NCI-H524 (cell line): ENCODE measurements around the gene NAV2.
A peak's percentile ranks its signal among the peaks of the same experiment; 100 is the strongest.

Source experiments
- DNase-seq, 2 experiments: peaks; one replicate each; lab custom pipeline; 2025; lab: John Stamatoyannopoulos, UW

NAV2 gene

GRCh38 chr11:19718951-19719350 is 6.3 kb downstream of the NAV2 start:
- no peak for DNase-seq

GRCh38 chr11:19719960-19720359 is 7.3 kb downstream of the NAV2 start:
- DNase-seq: no peak

DNA sequence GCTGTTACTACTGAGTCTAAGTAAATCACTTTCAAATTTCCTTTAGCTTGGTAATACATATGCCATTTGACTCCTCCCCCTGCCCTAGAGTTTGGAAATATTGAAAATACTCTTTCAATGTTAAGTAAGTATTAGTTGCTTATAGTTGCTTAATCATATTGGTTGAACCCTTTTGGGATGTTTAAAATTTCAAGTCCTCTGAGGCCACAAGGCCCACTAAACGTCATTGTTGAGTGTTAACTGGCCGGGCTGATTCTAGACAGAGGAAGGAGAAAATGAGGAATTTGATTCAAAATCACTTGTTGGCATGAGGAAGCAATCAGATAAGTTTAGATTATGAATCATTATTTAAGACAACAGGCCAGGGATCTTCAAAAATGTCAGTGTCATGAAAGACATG is 8.5 kb downstream of the NAV2 start:
- DNase-seq: no peak

DNA sequence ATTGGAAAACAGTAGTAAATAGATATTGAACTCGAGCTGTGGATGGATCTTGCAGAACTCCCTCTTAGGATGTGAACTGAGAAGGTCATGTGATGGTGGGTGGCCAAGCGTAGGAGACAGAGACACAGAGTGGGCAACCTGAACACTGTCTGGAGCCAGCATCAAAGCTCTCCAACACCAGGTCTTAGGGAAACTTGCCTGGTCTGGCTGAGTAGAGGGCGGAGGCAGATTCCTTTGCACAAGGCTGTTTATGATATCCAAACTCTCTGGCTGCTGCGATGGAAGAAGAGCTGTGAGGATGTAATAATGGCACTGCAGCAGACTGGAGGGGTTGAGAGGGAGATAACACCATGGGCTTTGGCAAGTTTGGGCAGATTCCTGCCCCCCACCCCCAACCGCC is 10.1 kb downstream of the NAV2 start:
- DNase-seq: no peak

- DNase-seq: peak; percentile 48 to 70
Measured at GRCh38 chr11:19723572-19724342, 11.1 kb downstream of the NAV2 start.

- no peak for DNase-seq
Measured at GRCh38 chr11:19724765-19725164, 12.1 kb downstream of the NAV2 start.

DNA sequence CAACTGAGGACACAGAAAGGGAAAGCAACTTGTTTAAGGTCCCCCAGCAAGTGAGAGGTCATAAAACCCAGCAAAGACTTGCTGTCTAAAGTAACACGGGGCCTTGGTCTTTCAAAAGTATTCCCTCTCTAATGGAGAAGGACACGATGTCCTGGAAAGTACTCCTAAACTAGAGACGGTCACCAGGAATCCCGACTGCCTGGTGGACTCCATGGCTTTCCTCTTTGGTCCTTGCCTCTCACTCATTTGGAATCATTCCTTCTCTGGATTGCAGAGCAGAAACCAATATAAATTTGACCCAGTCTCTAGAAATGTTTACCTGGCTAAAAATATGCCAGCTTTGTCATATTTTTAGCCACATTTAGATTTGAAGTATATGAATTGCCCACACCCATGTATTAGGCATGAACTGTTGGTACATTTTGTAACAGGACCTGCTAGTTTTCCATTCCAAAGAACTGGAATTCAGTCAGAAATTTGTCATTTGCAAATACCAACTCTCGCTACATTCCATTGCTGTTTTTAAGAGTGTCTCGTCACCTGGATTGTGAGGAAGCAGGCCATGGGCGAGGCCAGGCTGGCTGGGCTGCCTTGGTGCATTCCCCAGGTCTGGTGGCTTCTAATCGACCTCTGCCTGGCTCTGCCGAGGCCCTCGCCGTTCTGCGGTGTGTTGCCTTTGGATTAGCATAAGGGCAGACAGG is 12.9 kb downstream of the NAV2 start:
- DNase-seq: no peak

DNA sequence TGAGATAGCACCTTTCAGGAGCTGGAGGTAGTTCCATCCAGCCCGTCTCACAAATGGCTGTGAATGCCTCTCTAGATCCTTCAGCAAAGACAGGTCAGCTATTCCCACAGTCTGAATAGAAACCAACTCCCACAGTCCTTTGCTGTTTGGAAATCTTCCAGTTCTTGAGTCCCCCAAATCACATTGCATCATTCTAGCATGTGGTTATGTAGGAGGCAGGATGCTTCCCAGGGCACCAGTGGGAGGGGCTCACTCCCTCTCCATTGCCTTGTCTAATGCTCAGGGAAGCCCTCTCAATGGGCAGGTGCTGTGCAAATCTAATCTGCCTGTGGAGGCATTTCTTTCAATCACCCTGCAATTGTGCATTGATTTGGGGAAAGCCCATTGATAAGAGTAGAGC is 14.6 kb downstream of the NAV2 start:
- peak in 1 of 2 experiments; percentile 52 for DNase-seq

GRCh38 chr11:19728436-19728835 is 15.8 kb downstream of the NAV2 start:
- DNase-seq: no peak

GRCh38 chr11:19729141-19729540 is 16.5 kb downstream of the NAV2 start:
- no peak for DNase-seq

DNA sequence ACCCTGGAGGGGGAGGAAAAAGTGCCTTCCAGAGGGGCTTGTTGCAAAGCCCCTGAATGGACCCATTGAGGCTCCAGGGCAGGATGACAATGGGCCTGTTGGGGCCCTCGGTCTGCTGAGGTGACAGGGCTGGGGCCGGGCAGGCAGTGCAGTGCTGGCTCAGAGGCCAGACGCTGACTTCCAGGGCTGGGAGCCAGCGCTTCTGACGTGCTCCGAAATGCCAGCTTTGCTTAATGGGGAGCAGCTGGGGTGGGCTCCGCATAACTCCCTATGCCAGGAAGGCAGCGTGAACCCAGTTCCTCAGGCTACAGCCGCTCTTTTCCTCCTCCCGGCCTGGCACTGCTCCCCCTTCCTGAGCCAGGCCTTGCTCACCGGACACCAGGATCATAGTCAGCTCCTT is 17.7 kb downstream of the NAV2 start:
- DNase-seq: peak in 1 of 2 experiments; percentile 12

GRCh38 chr11:19734171-19734570 is 21.5 kb downstream of the NAV2 start:
- no peak for DNase-seq

DNA sequence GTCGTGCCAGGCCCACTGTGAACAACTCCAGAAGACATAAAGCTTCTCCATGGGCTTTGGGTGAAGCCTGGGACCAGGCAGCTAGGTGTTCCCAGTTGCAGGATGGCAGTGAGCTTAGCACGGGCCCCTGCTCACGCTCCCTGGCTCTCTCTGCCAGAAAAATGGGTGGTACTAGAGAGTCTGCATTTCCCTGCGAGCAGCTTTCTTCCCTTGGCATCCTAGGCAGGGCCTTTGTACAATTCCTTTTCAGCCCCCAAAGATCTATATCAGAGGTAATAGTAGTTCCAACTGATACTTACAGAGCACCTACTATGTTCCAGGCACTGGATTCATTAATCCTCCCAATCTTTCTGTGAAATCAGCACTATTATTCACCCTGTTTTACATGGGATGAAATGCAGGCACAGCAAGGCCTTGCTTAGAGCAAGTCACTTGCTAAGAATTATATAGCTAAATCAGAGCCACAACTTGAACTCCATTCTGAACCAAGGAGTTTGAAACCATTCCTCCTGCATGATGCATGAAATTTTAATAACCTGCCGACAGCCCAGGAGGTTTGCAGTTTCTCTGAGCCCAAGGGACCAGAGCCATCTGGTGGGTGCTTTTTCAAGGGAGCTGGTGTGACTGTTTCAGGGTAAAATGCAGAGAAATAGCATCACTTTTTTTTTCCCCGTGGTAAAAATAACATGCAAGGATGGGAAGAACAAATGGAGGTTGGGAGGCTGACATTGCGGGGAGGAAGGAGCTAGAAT is 22.7 kb downstream of the NAV2 start:
- peak in 1 of 2 experiments; percentile 61 for DNase-seq

DNA sequence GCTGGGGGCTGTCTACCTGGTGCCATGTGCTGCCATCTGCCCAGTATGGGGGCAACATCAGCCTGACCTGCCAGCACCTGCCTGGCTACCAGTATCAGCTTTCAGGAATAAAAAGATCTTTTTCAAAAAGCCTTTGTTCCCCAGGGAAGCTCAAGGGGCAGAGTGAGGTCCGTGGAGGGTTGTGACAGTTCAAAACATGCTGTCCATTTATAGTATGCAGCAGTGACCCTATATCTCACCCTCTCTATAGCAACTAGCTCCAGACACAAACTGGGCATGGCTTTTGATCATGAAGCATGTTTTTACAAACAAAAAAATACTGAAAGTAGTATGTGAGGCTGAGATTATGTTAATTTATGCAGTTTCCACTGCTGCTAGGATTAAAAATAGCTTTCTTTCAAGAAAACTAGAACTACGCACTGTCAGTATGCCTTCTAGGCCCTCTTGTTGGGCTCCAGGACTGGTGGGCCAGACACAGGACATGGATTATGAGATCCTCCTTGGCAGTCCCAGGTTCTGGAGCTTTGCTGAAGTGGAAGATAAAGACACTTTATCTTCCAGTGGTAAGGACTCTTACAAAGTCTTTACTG is 23.4 kb downstream of the NAV2 start:
- DNase-seq: peak; percentile 12 to 61

DNA sequence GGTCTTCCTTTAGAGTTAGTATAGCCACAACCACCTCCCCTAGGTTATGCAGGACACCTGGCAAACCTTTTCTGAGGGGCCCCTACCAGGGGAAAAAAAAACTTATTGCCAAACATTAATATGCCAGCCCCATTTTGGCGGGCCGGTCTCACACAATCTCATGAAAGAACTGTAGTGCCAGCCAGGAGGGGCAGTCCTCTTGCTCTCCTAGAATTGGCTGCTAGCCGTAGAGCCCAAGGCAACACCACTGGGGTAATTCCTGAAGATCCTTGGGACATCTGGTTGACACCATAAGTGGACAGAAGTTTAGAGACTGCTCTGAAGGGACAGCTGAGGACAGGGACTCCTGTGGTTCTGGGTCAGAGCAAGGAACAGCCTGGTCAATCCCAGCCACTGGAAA is 24.2 kb downstream of the NAV2 start:
- DNase-seq: no peak

GRCh38 chr11:19737575-19737974 is 24.9 kb downstream of the NAV2 start:
- peak in 1 of 2 experiments; percentile 10 for DNase-seq

DNA sequence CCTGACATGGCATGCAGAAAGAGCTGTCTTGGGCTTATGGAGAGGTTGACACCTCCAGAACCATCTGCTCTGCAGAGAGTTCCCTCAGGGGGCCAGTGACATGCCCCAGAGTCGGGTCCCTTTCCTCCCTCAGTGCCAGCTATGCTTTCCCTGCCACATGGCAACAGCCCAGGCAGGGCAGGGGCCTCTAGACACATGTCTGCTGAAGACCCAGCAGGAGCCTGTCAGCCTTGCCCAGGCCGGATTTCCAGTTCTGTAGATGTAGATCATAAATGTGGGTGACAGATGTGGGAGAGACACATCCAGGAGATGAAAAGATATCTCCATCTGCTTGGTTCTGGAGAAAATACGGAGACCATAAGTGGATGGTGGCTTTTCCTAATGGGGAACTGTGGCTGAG is 25.5 kb downstream of the NAV2 start:
- DNase-seq: peak; percentile 80 to 94

DNA sequence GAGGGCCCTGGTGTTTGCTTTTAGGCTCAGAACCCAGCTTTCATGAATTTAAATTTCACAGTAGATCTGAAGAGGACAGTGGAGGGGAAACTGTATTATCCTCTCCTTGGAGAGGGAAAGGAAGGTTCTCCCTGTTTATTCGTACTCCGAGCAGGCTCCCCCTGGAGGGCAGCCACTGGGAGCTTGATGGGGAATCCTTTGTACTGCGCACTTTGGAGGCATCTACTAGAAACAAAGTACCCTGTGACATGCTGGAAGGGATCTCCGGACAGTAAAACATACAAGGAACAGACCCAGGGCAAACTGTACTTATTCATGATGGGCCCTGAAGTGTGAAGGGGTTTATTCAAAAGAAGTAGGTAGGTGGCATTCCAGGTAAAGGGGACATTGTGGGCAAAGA is 27.2 kb downstream of the NAV2 start:
- peak; percentile 56 to 78 for DNase-seq

GRCh38 chr11:19740586-19740985 is 27.9 kb downstream of the NAV2 start:
- peak; percentile 8 to 37 for DNase-seq

DNA sequence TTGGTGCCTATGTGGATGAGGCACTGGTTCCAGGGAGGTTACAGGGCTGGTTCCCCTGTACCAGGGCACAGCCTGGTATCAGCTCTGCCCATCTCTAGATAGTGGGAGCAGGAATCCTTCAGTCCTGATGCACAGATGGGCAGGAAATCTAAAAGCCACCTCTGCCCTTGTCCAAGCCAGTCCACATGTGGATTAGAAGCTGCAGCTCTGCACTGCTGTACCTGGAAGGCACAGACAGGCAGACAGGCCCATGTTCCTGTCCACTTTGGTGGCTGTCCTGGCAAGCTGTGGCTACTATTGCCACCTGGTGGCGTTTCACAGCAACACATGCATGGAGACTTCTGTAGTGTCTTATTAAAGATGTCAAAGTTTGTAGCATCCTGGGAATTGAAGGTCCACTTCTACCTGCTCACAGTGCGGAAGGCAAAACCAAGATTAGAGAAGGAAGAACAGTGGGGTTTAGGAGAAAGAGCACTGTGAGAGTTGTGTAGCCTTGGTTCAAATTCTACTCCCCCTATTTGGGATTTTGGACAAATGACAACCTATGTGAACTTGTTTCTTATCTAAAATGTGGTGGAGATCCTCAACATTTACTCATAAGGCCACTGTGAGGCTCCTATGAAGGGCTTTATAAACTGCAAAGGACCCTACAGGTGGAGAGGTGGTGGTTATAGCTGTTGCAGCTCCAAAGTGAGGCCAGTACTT is 30.1 kb downstream of the NAV2 start:
- peak; percentile 57 to 84 for DNase-seq

DNA sequence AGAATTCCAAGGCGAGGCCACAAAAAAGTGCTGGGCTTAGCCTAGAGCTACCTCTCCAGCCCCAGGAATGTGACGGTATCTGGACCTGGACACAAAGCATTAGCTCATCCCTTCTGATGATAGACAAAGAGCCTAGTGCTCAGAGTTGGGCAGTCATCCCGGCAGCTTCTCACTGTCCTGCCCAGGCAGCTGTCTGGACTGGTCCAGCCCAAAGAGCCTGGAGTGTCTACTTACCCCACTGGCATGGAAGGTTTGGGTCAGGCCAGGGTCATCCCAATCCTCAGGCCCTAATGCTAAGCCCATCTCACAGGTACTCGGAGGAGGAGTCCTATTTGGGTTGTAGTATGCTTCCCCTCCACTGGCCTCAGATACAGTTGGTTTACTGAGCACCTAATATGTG is 31.0 kb downstream of the NAV2 start:
- no peak for DNase-seq

DNA sequence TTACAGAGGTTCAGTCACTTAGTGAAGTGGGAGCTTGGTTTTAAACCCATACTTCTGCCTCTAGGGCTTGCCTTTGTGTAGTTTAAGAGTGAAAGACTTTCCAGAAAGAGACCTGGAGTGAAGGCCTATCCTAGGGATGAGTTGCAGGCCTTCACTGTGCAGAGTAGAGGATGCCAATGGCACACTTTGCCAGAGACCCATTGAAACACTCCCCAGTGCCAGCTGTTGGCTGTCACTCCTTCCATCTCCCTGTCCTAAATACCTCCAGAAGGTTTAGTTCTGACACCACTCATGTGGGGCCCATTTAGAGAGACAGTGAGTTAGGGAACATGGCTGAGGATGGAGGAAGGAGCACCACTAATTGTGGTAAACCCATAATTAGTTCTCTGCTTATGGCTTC is 31.5 kb downstream of the NAV2 start:
- DNase-seq: no peak
